ENCODE measurements around the gene PDLIM7.

Gene PDLIM7

DNA sequence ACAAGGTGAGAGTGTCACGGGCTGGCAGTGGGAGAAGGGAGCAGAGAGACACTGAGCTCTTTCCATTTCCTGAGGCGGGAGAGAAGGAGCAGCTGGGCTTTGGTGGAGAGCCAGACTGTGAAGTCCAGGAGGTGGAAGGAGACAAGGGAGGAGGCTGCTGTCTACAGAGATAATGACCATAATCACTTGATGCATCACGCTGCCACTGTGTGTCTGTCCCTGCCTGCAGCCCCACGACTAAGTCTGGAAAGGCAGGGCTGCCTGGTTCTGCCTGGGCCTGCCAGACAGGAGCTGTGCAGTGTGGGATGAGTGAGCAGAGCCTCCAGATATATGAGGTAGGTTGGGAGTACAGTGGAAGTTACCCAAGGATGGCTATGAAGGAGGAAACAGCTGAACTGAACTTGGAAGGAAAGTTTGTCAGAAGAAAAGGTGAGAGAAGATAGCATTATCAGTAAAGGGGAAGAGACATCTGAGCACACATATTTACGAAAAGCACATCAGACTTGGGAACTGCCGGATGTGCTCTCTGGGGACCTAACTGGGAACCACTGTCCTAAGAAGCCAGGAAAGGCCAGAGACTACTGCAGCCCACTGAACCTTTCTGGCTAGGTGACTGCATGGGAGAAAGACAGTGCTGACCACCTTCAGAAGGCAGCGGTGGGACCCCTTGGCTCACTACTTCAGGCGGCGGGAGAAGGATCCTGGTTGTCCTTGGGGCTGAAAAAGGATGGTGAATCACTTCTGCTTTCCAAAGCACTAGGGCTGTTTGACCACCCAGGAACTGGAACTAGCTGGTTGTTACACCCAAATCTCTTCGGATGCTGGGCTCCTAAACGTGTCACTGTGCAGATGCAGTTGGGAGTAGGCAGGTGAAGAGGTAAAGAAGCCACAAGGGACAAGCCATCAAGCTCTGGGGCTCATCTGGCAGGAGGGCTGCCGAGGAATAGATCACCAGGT lies 32.1 kb upstream of the PDLIM7 start:
- TF ChIP-seq, protein P1, sequence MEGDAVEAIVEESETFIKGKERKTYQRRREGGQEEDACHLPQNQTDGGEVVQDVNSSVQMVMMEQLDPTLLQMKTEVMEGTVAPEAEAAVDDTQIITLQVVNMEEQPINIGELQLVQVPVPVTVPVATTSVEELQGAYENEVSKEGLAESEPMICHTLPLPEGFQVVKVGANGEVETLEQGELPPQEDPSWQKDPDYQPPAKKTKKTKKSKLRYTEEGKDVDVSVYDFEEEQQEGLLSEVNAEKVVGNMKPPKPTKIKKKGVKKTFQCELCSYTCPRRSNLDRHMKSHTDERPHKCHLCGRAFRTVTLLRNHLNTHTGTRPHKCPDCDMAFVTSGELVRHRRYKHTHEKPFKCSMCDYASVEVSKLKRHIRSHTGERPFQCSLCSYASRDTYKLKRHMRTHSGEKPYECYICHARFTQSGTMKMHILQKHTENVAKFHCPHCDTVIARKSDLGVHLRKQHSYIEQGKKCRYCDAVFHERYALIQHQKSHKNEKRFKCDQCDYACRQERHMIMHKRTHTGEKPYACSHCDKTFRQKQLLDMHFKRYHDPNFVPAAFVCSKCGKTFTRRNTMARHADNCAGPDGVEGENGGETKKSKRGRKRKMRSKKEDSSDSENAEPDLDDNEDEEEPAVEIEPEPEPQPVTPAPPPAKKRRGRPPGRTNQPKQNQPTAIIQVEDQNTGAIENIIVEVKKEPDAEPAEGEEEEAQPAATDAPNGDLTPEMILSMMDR (IDR thresholded peaks at IDR 0.05; ENCODE audit: low read length, missing control alignments): no peak
- DNase-seq (ENCODE audit: low read depth): no peak
- H3K4me3 ChIP-seq (replicated peaks; ENCODE audit: low read depth, low read length): no peak overlapping the region

DNA sequence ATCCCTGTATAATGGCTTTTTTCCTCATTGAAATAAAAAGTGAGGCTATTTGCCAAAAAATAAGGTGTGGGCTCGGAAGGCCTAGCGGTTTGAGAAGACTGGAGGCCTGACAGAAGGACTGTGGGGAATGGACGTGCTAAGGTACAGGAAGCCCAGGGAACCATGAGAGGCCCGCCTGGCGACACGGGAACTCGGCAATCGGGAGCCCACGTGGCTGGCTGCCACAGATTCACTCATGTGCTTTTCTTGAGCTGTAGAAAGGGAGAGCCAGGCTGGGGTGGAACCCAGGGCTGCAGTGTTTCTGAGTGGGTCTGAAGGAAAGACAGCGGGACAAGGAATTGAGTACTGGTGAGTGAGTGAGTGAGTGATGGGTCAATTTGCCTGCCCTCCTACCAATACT lies 31.2 kb upstream of the PDLIM7 start:
- no peak overlapping the region for H3K4me3 ChIP-seq (replicated peaks; ENCODE audit: low read depth, low read length)
- no peak for DNase-seq (ENCODE audit: low read depth)
- TF ChIP-seq, protein P1 (IDR thresholded peaks at IDR 0.05; ENCODE audit: low read length, missing control alignments): no peak

DNA sequence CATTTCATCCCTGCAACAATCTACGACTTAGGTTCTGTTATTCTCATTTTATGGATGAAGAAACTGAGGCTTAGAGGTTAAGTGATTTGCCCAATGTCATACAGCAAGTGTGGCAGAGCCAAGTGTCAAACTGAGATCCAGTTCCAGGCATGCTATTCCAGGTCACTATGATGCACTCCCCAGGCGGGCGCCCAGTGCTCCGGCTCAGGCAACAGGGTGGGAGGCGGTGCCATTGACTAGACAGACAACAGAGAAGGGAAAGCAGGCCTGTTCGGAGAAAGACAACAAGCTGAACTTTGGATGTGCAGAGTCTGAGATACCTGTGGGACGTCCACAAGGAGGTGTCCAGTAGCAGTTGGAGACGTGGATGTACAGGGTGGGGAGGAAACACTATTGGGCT lies 30.2 kb upstream of the PDLIM7 start:
- H3K4me3 ChIP-seq (replicated peaks; ENCODE audit: low read depth, low read length): no peak overlapping the region
- TF ChIP-seq, protein P1 (IDR thresholded peaks at IDR 0.05; ENCODE audit: low read length, missing control alignments): no peak
- no peak for DNase-seq (ENCODE audit: low read depth)

DNA sequence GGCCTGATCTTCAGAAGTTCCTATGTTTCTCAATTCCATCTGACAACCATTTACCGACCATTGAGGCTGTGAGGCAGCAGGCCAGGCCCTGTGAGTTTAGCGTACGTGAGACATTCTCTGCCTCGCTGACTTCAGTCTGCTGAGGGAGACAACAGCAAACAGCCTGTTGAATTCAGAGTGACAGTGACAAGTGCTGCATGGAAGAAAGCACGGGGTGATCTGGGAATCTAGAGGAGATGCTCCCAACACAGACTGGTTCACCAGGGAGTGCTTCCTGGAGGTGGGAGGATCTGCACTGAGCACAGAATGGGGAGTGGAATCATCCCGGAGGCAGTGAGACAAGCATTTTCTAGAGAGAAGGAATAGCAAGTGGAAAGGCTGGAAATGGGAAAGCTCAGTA lies 29.4 kb upstream of the PDLIM7 start:
- no peak for DNase-seq (ENCODE audit: low read depth)
- no peak overlapping the region for H3K4me3 ChIP-seq (replicated peaks; ENCODE audit: low read depth, low read length)
- TF ChIP-seq, protein P1 (IDR thresholded peaks at IDR 0.05; ENCODE audit: low read length, missing control alignments): no peak

DNA sequence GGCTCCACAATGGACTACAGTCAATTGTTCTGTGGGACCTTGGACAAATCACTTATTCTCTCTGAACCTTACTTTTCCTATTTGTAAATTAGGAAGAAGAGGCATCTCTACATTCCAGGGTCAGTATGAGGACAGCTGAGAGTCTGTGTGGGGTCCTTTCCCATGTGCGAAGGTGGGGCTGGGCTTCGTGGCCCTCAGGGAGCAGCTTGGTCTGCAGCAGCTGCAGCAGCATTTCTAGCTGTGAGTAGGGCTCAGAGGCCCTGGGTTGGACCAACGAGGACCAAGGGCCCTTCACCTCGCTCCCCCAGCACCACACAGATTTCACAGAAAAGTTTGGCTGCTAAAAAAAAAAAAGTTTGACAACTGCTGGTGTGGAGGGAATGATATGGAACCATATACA lies 28.8 kb upstream of the PDLIM7 start:
- DNase-seq (ENCODE audit: low read depth): no peak
- TF ChIP-seq, protein P1 (IDR thresholded peaks at IDR 0.05; ENCODE audit: low read length, missing control alignments): no peak
- no peak overlapping the region for H3K4me3 ChIP-seq (replicated peaks; ENCODE audit: low read depth, low read length)

DNA sequence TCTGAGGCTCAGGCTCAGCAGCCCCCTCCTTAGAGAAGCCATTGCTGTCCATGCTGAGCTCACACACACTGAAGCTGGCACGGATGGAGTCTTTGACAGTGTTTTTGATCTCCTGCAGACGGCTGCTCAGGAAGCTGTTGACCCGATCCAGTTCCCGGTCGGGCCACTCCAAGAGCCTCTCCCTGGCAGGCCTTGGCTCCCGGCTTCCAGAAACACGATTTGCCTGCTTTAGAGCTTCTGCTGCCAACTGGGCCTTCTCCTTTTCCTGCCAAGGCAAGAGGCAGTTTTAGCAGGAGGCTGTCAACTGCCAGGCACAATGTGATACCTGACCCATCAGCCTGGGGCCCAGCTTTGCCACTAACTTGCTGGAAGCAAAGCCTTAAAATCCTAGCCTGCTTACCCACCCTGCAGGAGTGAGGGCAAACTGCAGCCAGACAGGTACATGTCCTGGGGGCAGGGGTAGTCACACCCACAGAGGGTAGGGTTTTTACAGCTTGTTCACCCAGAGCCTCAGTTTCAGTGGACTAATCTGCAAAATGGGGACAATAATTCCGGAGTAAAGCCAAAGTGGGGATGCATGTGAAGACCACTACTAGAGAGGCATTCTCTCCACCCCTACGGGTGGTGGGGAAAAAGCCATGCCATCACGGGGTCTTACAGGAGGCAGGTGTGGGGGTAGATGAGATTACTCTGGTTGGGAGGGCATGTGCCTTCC lies 27.7 kb upstream of the PDLIM7 start:
- H3K4me3 ChIP-seq (replicated peaks; ENCODE audit: low read depth, low read length): no peak overlapping the region
- TF ChIP-seq, protein P1 (IDR thresholded peaks at IDR 0.05; ENCODE audit: low read length, missing control alignments): no peak
- DNase-seq (ENCODE audit: low read depth): no peak

All from fibroblast of pulmonary artery (primary cell).